ENCODE results near the gene SHANK2.

Gene SHANK2

GRCh38 chr11:71212871-71213559 is 39.4 kb downstream of the SHANK2 start:
- no peak overlapping the region for H3K4me3 ChIP-seq (replicated peaks; ENCODE audit: low read depth, low read length)
- no peak for TF ChIP-seq CTCF (IDR thresholded peaks at IDR 0.05; ENCODE audit: low read depth, low read length, missing control alignments)
- no peak for DNase-seq (ENCODE audit: extremely low read depth, low read depth)

- no peak for DNase-seq (ENCODE audit: extremely low read depth, low read depth)
- H3K4me3 ChIP-seq (replicated peaks; ENCODE audit: low read depth, low read length): no peak overlapping the region
- TF ChIP-seq CTCF (IDR thresholded peaks at IDR 0.05; ENCODE audit: low read depth, low read length, missing control alignments): no peak
These were observed 40.7 kb downstream of the SHANK2 start for GRCh38 chr11:71211631-71212030.

DNA sequence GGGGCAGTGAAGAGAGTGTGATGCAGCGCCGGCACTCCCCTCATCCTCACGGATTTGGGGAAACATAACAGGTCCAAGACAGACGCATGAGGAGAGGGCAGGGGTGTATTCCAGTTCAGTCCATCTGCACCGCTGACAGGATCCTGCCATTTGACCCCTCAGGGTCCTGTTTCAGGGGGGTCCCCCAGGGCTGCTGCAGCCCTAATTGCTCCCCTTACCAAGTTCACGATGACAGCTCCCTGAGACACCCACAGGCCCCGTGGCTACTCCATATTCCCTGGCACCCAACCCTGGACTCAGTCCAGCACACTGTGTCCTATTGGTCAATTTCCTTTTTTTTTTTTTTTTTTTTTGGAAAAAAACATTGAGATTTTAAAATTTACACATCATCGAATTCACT is 41.5 kb downstream of the SHANK2 start:
- no peak for TF ChIP-seq CTCF (IDR thresholded peaks at IDR 0.05; ENCODE audit: low read depth, low read length, missing control alignments)

GRCh38 chr11:71209656-71210055 is 42.7 kb downstream of the SHANK2 start:
- no peak overlapping the region for H3K4me3 ChIP-seq (replicated peaks; ENCODE audit: low read depth, low read length)
- TF ChIP-seq CTCF (IDR thresholded peaks at IDR 0.05; ENCODE audit: low read depth, low read length, missing control alignments): no peak
- DNase-seq (ENCODE audit: extremely low read depth, low read depth): no peak

More for the DNA sequence above, 41.5 kb downstream of the SHANK2 start:
- H3K4me3 ChIP-seq (replicated peaks; ENCODE audit: low read depth, low read length): no peak overlapping the region
- no peak for DNase-seq (ENCODE audit: extremely low read depth, low read depth)

DNA sequence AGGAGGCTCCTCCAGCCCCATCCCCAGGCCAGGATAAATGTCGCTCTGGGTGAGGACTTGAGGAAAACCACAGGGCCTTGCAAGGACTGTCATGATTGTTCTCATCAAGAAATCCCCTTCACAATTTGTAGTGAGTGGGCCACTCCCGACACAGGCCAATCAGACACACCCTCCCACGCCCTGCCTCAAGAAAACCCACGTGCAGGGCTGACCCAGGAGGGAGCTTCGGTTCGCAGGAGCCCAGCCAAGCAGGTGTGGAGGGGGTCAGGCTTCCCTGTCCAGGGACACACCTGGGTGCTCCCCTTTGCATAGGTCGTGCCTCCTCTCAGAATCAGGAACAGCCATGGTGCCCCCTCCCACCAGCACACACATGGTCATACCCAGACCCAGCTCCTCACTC is 43.2 kb downstream of the SHANK2 start:
- TF ChIP-seq CTCF (IDR thresholded peaks at IDR 0.05; ENCODE audit: low read depth, low read length, missing control alignments): no peak
- no peak overlapping the region for H3K4me3 ChIP-seq (replicated peaks; ENCODE audit: low read depth, low read length)
- DNase-seq (ENCODE audit: extremely low read depth, low read depth): no peak

DNA sequence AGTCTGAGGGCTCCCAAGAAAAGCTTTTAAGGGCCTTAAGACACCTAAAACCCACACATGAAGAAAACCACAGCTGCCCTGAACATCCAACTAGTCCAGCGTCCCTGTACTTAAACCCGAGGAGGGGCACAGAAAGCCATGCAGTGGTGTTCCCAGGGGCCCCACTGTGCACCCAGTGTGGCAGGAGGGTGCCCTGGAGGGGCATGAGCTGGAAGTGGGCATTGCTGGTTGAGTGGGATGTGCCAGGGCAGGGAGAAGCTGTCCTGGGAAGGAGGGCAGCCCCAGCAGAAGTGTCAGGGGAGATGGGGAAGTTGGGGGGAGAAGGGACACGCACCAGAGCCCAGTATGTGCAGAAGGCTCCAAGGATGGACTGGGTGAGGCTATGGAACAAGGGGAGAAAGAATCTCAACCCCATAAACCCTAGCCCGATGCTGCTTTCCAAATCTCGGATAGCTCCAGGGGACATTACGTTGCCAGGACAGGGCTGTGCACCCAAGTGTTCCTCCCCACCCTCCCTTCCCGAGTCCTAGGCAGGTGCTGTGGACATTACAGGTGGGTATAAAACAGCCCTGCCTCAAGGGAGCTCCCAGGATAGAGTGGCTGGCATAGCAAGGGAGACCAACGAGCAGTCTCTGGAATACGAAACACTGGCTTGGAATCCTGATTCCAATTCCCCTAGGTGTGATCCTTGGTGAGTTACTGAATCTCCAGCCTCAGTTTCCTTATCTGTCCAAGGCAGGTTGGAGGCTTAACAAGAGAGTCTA is 44.2 kb downstream of the SHANK2 start:
- TF ChIP-seq CTCF (IDR thresholded peaks at IDR 0.05; ENCODE audit: low read depth, low read length, missing control alignments): no peak
- no peak for DNase-seq (ENCODE audit: extremely low read depth, low read depth)
- no peak overlapping the region for H3K4me3 ChIP-seq (replicated peaks; ENCODE audit: low read depth, low read length)
